ENCODE data around the gene ACACA. TPM values are rescaled to one million over a fixed set of nuclear protein-coding genes. Genes with fewer than 3 reads are reported as not detected.

Gene ACACA
- total and polyA plus RNA-seq, 9 of the 15 experiments (the other 6 are each of a cell fraction or from before 2014, with no cell fraction given) = 35.9 to 135 (median 88.4) TPM

- TF ChIP-seq TFE3 (CRISPR knock-in tag; IDR thresholded peaks at IDR 0.05) (no peak), NCOR1 (IDR thresholded peaks at IDR 0.05) (no peak), ATF1 (CRISPR knock-in tag; IDR thresholded peaks at IDR 0.05) (no peak), ATF1 (tag; IDR thresholded peaks at IDR 0.05) (no peak), SPI1 (IDR thresholded peaks at IDR 0.05; ENCODE audit: borderline replicate concordance, low read depth, low read length) (no peak), FOXJ3 (CRISPR knock-in tag; IDR thresholded peaks at IDR 0.05) (no peak), ZKSCAN8 (CRISPR knock-in tag; IDR thresholded peaks at IDR 0.05) (no peak), THRAP3 (IDR thresholded peaks at IDR 0.05; ENCODE audit: borderline replicate concordance) (no peak), NCOA6 (IDR thresholded peaks at IDR 0.05) (no peak), SETDB1 (IDR thresholded peaks at IDR 0.05; ENCODE audit: low read length) (no peak), HMBOX1 (IDR thresholded peaks at IDR 0.05) (no peak), HOMEZ (CRISPR knock-in tag; IDR thresholded peaks at IDR 0.05) (no peak), ZC3H4 (CRISPR knock-in tag; IDR thresholded peaks at IDR 0.05; ENCODE audit: borderline replicate concordance) (no peak), RBM14 (IDR thresholded peaks at IDR 0.05; ENCODE audit: borderline replicate concordance, insufficient read depth, low read depth, low read length) (no peak), ZNF316 (IDR thresholded peaks at IDR 0.05) (no peak), E2F8 (IDR thresholded peaks at IDR 0.05; ENCODE audit: low read depth, partially characterized antibody) (no peak), CCAR2 (IDR thresholded peaks at IDR 0.05; ENCODE audit: low read depth, low read length) (no peak), KAT7 (CRISPR knock-in tag; IDR thresholded peaks at IDR 0.05; ENCODE audit: borderline replicate concordance) (no peak)
- 92% methylated on average over 1 of the region's 1 CpG for WGBS (ENCODE audit: insufficient coverage, low coverage, missing lambda C conversion rate)
- Histone ChIP-seq H3K4me3 (no peak overlapping the region), H3K4me2 (ENCODE audit: insufficient read depth, low read length) (no peak overlapping the region), H3K9ac (ENCODE audit: insufficient read depth in 1 of 2, low read depth in 2 of 2, low read length in 2 of 2) (no peak overlapping the region), H3K27ac (ENCODE audit: extremely low read depth, low read depth, low read length) (no peak overlapping the region), H3K9me3 (replicated peaks; ENCODE audit: control insufficient read depth, insufficient read depth, low read depth, low read length) (no peaks in the 10 kb centered on the region), H3K4me1 (replicated peaks in 1 of 2; ENCODE audit: control insufficient read depth in 2 of 2, insufficient read depth in 2 of 2, low read length in 2 of 2) (peaks cover 0 to 9% of the 10 kb centered on the region in 2 experiments; a peak in 2 of 5 replicates), H4K20me1 (replicated peaks; ENCODE audit: control insufficient read depth, insufficient read depth, low read length) (no peaks in the 10 kb centered on the region), H3K9me1 (ENCODE audit: control insufficient read depth, insufficient read depth, low read length) (no peaks in the 10 kb centered on the region), H3K79me2 (ENCODE audit: control insufficient read depth, insufficient read depth, low read length) (no peaks in the 10 kb centered on the region), H3K36me3 (ENCODE audit: control insufficient read depth, insufficient read depth, low read length) (peaks cover 95% of the 10 kb centered on the region), H2AFZ (ENCODE audit: low read depth, low read length) (no peak overlapping the region), H3K27me3 (ENCODE audit: control insufficient read depth in 2 of 2, insufficient read depth in 2 of 2, low read length in 2 of 2) (no peaks in the 10 kb centered on the region)
- ATAC-seq (no peak), FAIRE-seq (no peak), DNase-seq (ENCODE audit: extremely low read depth in 1 of 4, low spot score in 3 of 4) (no peak)
- intact Hi-C loops (cut with micrococcal nuclease) = no loop called here
- ChIA-PET CTCF (ENCODE audit: low intra/inter-chr PET ratio) (no interaction called here), POLR2A (no interaction called here)
- BruUV-seq (replicated peaks) = no TSS peak
- in situ Hi-C loops (cut with MboI) = no loop called here
Observed at GRCh38 chr17:37207103-37207502, 199.5 kb downstream of the ACACA start.

Data from K562 (cell line).